Measurements from ENCODE around the gene OTUD3. TPM values are rescaled to one million over a fixed set of nuclear protein-coding genes. Genes with fewer than 3 reads are reported as not detected.

Gene OTUD3, protein sequence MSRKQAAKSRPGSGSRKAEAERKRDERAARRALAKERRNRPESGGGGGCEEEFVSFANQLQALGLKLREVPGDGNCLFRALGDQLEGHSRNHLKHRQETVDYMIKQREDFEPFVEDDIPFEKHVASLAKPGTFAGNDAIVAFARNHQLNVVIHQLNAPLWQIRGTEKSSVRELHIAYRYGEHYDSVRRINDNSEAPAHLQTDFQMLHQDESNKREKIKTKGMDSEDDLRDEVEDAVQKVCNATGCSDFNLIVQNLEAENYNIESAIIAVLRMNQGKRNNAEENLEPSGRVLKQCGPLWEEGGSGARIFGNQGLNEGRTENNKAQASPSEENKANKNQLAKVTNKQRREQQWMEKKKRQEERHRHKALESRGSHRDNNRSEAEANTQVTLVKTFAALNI
- 2.8 to 4.3 TPM (median 3.0 TPM) in 5 replicates for total RNA-seq (2022; extraction: Qiagen RNA extraction; ENCODE audit: low read depth)

DNA sequence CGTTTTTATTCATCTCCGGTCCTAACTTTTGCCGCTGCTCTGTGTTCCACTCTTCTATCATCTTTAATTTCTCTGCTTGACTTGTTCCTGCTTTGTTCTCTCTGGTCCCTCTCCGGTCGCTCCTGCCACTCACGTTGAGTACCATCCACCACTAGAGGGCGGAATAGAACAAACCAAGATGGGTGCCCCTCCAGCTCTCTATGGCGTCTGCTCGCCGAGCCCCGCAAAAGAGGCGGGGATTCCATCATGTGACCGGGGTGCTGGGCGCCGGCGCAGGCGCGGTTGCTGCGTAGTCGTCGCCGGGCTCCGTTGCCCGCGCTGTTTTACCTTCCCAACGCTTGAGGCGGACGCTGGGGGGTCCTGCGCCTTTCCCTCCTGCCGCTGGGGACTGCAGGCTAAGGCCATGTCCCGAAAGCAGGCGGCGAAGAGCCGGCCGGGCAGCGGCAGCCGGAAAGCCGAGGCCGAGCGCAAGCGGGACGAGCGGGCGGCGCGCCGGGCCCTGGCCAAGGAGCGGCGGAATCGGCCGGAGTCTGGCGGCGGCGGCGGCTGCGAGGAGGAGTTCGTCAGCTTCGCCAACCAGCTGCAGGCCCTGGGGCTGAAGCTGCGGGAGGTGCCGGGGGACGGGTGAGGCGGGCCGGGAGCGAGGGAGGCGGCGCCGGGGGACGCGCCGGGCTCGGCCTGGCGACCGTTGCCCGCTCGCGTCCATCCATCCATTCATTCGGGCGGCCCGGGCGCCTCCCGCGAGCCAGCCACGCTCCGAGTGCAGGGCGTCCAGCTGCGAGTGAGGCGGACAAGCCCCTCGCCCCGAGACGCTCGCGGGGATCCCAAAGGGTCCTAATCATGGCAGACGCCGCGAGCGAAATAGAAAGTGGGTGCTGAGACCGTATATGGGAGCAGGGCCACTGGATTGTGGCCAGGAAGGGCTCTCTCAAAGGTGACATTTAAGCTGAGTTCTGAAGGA, at the start of gene OTUD3:
TSS of gene OTUD3 (plus strand) at position 285 of the 961 bp plus-strand sequence. CDS start at position 404, 119 bp downstream.

GRCh38 chr1:19923137-19923952, 41.1 kb downstream of the OTUD3 start, which contains the start of gene PLA2G2E:
Gene PLA2G2E (minus strand): TSS chr1:19923617. CDS start chr1:19923559, 58 bp downstream.

Other genes starting within 250 kb of the OTUD3 start
- gene NBL1, start 238.1 kb upstream of the OTUD3 start, total RNA-seq (2022; extraction: Qiagen RNA extraction; ENCODE audit: low read depth): 24.5 to 44.1 TPM (median 35.5 TPM) in 5 replicates
- gene HTR6, start 217.5 kb upstream of the OTUD3 start, total RNA-seq (2022; extraction: Qiagen RNA extraction; ENCODE audit: low read depth): 0.10 to 0.15 TPM (median 0.14 TPM) in 3 of 5 replicates, not detected in the others
- 5.6 to 7.4 TPM (median 6.5 TPM) in 5 replicates for gene TMCO4, start 82.5 kb upstream of the OTUD3 start, total RNA-seq (2022; extraction: Qiagen RNA extraction; ENCODE audit: low read depth)
- gene RNF186, start 67.1 kb upstream of the OTUD3 start, total RNA-seq (2022; extraction: Qiagen RNA extraction; ENCODE audit: low read depth): not detected in 5 replicates
- gene PLA2G2E, start 41.2 kb downstream of the OTUD3 start, total RNA-seq (2022; extraction: Qiagen RNA extraction; ENCODE audit: low read depth): not detected in 5 replicates
- gene PLA2G2A, start 97.2 kb downstream of the OTUD3 start, total RNA-seq (2022; extraction: Qiagen RNA extraction; ENCODE audit: low read depth): not detected in 5 replicates
- not detected in 5 replicates for gene PLA2G5, start 187.8 kb downstream of the OTUD3 start, total RNA-seq (2022; extraction: Qiagen RNA extraction; ENCODE audit: low read depth)
- 0.03 TPM in 1 of 5 replicates, not detected in the others for gene PLA2G2D, start 237.1 kb downstream of the OTUD3 start, total RNA-seq (2022; extraction: Qiagen RNA extraction; ENCODE audit: low read depth)